Tracheal epithelial cell (primary cell): ENCODE data around the gene ARL4D. TPM values are rescaled to one million over a fixed set of nuclear protein-coding genes. Genes with fewer than 3 reads are reported as not detected.

Experiments used
- total RNA-seq: library from RNA; depleted of rRNA; stranded (reverse); fragments of >200 nt; gene quantifications from 2 replicates; pipeline ENCODE4 v1.2.1, GENCODE V29; 2014

The ARL4D gene, protein sequence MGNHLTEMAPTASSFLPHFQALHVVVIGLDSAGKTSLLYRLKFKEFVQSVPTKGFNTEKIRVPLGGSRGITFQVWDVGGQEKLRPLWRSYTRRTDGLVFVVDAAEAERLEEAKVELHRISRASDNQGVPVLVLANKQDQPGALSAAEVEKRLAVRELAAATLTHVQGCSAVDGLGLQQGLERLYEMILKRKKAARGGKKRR
- total RNA-seq, result 47.2 and 81.4 TPM in 2 replicates

GRCh38 chr17:43398724-43399595, at the start of gene ARL4D:
TSS of gene ARL4D (plus strand) at chr17:43398993. CDS start at chr17:43399733, 740 bp downstream.

Other genes with a start within 250 kb of the ARL4D start
- gene NBR1, start 227.8 kb upstream of the ARL4D start, total RNA-seq, result 53.0 and 87.6 TPM in 2 replicates
- 0.21 and 0.48 TPM in 2 replicates for gene TMEM106A, start 187.1 kb upstream of the ARL4D start, total RNA-seq
- gene CCDC200, start 170.4 kb upstream of the ARL4D start, total RNA-seq, result not detected in 2 replicates
- not detected in 2 replicates for gene RNU2-1, start 165.0 kb upstream of the ARL4D start, total RNA-seq
- gene DHX8, start 85.0 kb downstream of the ARL4D start, total RNA-seq, result 23.4 and 31.3 TPM in 2 replicates
- gene ETV4, start 147.3 kb downstream of the ARL4D start, total RNA-seq, result 4.7 and 5.1 TPM in 2 replicates